OCI-LY7 (cell line): ENCODE data around the gene ADIG. TPM values are rescaled to one million over a fixed set of nuclear protein-coding genes. Genes with fewer than 3 reads are reported as not detected.

Source experiments
- BruUV-seq: library from RNA; stranded (reverse); fragments of 400-500 nt; replicated peaks from 2 replicates; lab custom pipeline; 2021; lab: Mats Ljungman, UMichigan
- CTCF ChIA-PET: fragments of 300-600 bp; sonication (Branson Sonifier 250); formaldehyde crosslinking; loops from one replicate; lab custom pipeline; 2022; ENCODE audit warnings: antibody characterized with exemption; ENCODE audit not compliant: unreplicated experiment; lab: Charles Lee
- POLR2A ChIA-PET: fragments of 300-600 bp; sonication (Branson Sonifier 250); formaldehyde crosslinking; loops from one replicate; lab custom pipeline; 2022; ENCODE audit warnings: antibody characterized with exemption; lab: Charles Lee
- DNase-seq: peaks from one replicate; pipeline ENCODE4 v3.0.0-alpha.2; 2015; ENCODE audit warnings: low spot score
- H2AFZ ChIP-seq: fragments of 200-600 bp; sonication (generic), shearing (Covaris generic); 2 replicates; pipeline ENCODE4 v1.6.1; 2014; ENCODE audit warnings: mild to moderate bottlenecking, antibody characterized with exemption, low read length, moderate library complexity
- H3K27ac ChIP-seq: fragments of 200-600 bp; sonication (generic); 2 replicates; pipeline ENCODE4 v1.5.1; 2014; ENCODE audit warnings: mixed run types, low read depth, mild to moderate bottlenecking, moderate library complexity, low read length, inconsistent platforms; ENCODE audit not compliant: poor library complexity, severe bottlenecking
- H3K36me3 ChIP-seq: fragments of 200-600 bp; sonication (generic); 2 replicates; pipeline ENCODE4 v1.6.1; 2014; ENCODE audit warnings: mild to moderate bottlenecking, antibody characterized with exemption, low read length, moderate library complexity, mixed read lengths; ENCODE audit not compliant: insufficient read depth
- H3K4me1 ChIP-seq: fragments of 200-600 bp; sonication (generic); 2 replicates; pipeline ENCODE4 v1.5.1; 2014; ENCODE audit warnings: mild to moderate bottlenecking, low read length; ENCODE audit not compliant: insufficient read depth, poor library complexity, severe bottlenecking
- H3K4me2 ChIP-seq: fragments of 200-600 bp; sonication (generic); 2 replicates; pipeline ENCODE4 v1.6.1; 2014; ENCODE audit warnings: mild to moderate bottlenecking, low read length
- H3K4me3 ChIP-seq: fragments of 200-600 bp; sonication (generic); 2 replicates; pipeline ENCODE4 v1.5.1; 2014; ENCODE audit warnings: mild to moderate bottlenecking, low read depth, low read length; ENCODE audit not compliant: poor library complexity, severe bottlenecking
- H3K79me2 ChIP-seq: fragments of 200-600 bp; sonication (generic); 2 replicates; pipeline ENCODE4 v1.6.1; 2016; ENCODE audit warnings: low read depth, mild to moderate bottlenecking, low read length, moderate library complexity, mixed read lengths; ENCODE audit not compliant: insufficient read depth
- H3K9me2 ChIP-seq: fragments of 200-600 bp; sonication (generic); 2 replicates; pipeline ENCODE4 v1.6.1; 2016; ENCODE audit warnings: mild to moderate bottlenecking, low read length, mixed read lengths; ENCODE audit not compliant: insufficient read depth
- H3K9me3 ChIP-seq: fragments of 200-600 bp; sonication (generic); 2 replicates; pipeline ENCODE4 v1.6.1; 2014; ENCODE audit warnings: mild to moderate bottlenecking, mixed run types, low read length, mixed read lengths
- H4K20me1 ChIP-seq: fragments of 200-600 bp; sonication (generic); 2 replicates; pipeline ENCODE4 v1.6.1; 2014; ENCODE audit warnings: mild to moderate bottlenecking, antibody characterized with exemption, low read length, moderate library complexity, mixed read lengths; ENCODE audit not compliant: insufficient read depth
- EZH2phosphoT487 ChIP-seq: fragments of 200-600 bp; sonication (generic); IDR thresholded peaks from 2 replicates; pipeline ENCODE4 v1.6.1; 2018; ENCODE audit warnings: low read depth, borderline replicate concordance, mild to moderate bottlenecking, mixed run types, antibody characterized with exemption, low read length, moderate library complexity, mixed read lengths
- intact Hi-C: fragments of 100-400 bp; cut with micrococcal nuclease; formaldehyde crosslinking; loops from one replicate; pipeline ENCODE4 v1.10.0; 2022; ENCODE audit not compliant: unreplicated experiment
- total RNA-seq, 2 experiments: library from RNA; depleted of rRNA in 1 of 2; stranded (reverse); fragments of >200 nt in 1 of 2; shearing (Covaris generic) in 1 of 2; gene quantifications; 2 replicates each; pipeline ENCODE4 v1.2.3, GENCODE V29; 2014 to 2022
- TF ChIP-seq, protein P1 (sequence below): fragments of 200-600 bp; sonication (generic); conservative IDR thresholded peaks from 2 replicates; pipeline ENCODE4 v1.5.1; 2014; ENCODE audit warnings: mild to moderate bottlenecking, antibody characterized with exemption, low read length, moderate library complexity, mixed read lengths

The ADIG gene
- total RNA-seq, 2 experiments from 2014 or later: not detected

DNA sequence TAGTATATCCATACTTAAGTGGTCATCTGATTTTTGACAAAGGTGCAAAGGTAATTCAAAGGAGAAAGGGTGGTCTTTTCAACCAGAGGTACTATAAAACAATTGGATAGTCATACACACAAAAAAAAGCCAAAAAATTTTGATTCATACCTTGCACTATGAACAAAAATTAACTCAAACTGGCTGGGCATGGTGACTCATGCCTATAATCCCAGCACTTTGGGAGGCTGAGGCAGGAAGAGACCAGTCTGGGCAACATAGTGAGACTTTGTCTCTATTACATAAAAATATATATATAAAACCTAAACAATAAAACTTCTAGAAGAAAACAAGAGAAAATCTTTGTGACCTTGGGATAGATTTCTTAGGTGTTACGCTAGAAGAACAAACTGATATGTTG, 43.8 kb upstream of the ADIG start:
- no peak for DNase-seq
- Histone ChIP-seq H3K79me2 (no peaks in the 10 kb centered on the region), H3K27ac (no peak overlapping the region), H3K36me3 (peaks cover 88% of the 10 kb centered on the region), H3K9me3 (no peaks in the 10 kb centered on the region), H3K4me3 (no peak overlapping the region), H3K9me2 (no peaks in the 10 kb centered on the region), H3K4me1 (no peaks in the 10 kb centered on the region), H3K4me2 (no peak overlapping the region), H2AFZ (no peak overlapping the region), H4K20me1 (no peaks in the 10 kb centered on the region)
- ChIA-PET CTCF (no interaction called here), POLR2A (no interaction called here)
- intact Hi-C loops: no loop called here
- BruUV-seq: no TSS peak
- no peak for TF ChIP-seq EZH2phosphoT487
- TF ChIP-seq, protein P1, sequence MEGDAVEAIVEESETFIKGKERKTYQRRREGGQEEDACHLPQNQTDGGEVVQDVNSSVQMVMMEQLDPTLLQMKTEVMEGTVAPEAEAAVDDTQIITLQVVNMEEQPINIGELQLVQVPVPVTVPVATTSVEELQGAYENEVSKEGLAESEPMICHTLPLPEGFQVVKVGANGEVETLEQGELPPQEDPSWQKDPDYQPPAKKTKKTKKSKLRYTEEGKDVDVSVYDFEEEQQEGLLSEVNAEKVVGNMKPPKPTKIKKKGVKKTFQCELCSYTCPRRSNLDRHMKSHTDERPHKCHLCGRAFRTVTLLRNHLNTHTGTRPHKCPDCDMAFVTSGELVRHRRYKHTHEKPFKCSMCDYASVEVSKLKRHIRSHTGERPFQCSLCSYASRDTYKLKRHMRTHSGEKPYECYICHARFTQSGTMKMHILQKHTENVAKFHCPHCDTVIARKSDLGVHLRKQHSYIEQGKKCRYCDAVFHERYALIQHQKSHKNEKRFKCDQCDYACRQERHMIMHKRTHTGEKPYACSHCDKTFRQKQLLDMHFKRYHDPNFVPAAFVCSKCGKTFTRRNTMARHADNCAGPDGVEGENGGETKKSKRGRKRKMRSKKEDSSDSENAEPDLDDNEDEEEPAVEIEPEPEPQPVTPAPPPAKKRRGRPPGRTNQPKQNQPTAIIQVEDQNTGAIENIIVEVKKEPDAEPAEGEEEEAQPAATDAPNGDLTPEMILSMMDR: no peak

DNA sequence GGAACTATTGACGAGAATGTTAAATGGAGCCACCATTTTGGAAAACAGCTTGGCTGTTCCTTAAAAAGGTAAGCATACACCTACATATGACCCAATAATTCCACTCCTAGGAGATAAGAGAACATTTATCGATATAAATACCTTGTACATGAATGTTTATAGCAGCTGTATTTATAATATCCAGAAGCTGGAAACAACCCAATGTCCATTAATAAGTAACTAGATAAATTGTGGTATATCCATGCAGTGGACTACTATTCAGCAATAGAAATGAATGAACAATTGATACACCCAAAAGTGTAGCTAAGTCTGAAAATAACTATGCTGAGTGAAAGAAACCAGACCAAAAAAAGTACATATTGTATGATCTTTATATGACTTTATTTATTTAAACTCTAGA, 42.2 kb upstream of the ADIG start:
- ChIA-PET CTCF (no interaction called here), POLR2A (interaction anchor here (0.8 kb wide), 1 partner anchor 50 kb away, joined by 4 read pairs; no protein-coding TSS in a partner anchor)
- H3K79me2 ChIP-seq: no peaks in the 10 kb centered on the region
- intact Hi-C loops: no loop called here
- TF ChIP-seq, protein P1: no peak
- no peak overlapping the region for H3K27ac ChIP-seq
- no peak overlapping the region for H3K4me2 ChIP-seq
- no peaks in the 10 kb centered on the region for H4K20me1 ChIP-seq
- no peaks in the 10 kb centered on the region for H3K4me1 ChIP-seq
- H3K9me3 ChIP-seq: no peaks in the 10 kb centered on the region
- H2AFZ ChIP-seq: no peak overlapping the region
- H3K36me3 ChIP-seq: peaks cover 94% of the 10 kb centered on the region
- H3K4me3 ChIP-seq: no peak overlapping the region
- no TSS peak for BruUV-seq
- no peaks in the 10 kb centered on the region for H3K9me2 ChIP-seq
- no peak for DNase-seq

DNA sequence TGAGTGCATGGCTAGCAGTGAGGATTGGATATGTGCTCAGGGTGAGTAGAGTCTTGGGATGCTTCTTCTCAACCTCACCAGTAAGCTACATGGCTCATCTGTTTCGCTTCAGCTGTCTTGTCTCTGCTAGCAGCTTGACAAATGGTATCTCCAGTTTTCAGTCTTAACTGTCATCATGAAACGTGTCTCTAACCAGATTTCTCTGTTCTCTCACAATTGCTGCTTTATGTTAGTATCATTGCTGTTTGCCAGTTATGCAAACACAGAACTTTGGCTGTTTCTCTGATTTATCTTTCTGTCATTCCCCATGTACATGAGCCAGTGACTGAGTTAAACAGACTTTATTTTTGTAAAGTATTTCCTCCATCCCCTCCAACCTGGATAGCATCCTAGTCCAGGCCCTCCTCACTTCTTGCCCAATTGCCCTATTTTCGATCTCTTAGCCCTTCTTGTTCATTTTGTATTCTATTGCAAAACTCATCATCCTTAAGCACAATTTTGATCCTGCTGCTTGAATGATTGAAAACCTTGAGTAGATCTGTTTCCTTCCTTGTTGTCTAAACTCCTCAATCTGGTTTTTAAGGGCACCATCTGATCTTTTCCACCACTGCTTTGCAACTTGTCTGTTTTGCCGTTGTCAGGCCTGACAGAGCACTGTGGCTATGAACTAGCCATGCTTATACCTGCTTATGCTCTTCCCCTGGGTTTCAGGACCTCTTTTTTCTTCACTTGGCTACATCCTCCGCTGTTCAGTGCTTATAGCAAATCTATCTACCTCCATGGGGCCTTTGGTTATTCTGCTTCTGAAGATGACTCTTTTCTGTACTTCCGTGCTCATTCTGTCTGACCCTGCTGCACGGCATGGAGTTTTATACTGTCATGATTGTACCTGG, 37.7 kb upstream of the ADIG start:
- no peak overlapping the region for H3K4me3 ChIP-seq
- H3K4me1 ChIP-seq: no peaks in the 10 kb centered on the region
- CTCF ChIA-PET: no interaction called here
- H3K27ac ChIP-seq: no peak overlapping the region
- no peak overlapping the region for H2AFZ ChIP-seq
- no peaks in the 10 kb centered on the region for H3K79me2 ChIP-seq
- H3K9me2 ChIP-seq: no peaks in the 10 kb centered on the region
- H3K9me3 ChIP-seq: no peaks in the 10 kb centered on the region
- H3K36me3 ChIP-seq: peaks cover 98% of the 10 kb centered on the region
- TF ChIP-seq, protein P1: no peak
- TF ChIP-seq EZH2phosphoT487: no peak
- POLR2A ChIA-PET: no interaction called here
- BruUV-seq: no TSS peak
- H4K20me1 ChIP-seq: no peaks in the 10 kb centered on the region
- H3K4me2 ChIP-seq: no peak overlapping the region
- DNase-seq: no peak
- intact Hi-C loops: no loop called here
